Jurkat, Clone E6-1 (cell line): ENCODE data around the gene LY6G5B.

Experiments used
- DNase-seq: peaks from one replicate; pipeline ENCODE4 v3.0.0-alpha.2; 2011; ENCODE audit warnings: low read depth, low spot score
- H3K4me3 ChIP-seq: 2 replicates; pipeline ENCODE4 v1.5.1; 2011; ENCODE audit warnings: mild to moderate bottlenecking, low read length, control low read depth, moderate library complexity

The LY6G5B gene

DNA sequence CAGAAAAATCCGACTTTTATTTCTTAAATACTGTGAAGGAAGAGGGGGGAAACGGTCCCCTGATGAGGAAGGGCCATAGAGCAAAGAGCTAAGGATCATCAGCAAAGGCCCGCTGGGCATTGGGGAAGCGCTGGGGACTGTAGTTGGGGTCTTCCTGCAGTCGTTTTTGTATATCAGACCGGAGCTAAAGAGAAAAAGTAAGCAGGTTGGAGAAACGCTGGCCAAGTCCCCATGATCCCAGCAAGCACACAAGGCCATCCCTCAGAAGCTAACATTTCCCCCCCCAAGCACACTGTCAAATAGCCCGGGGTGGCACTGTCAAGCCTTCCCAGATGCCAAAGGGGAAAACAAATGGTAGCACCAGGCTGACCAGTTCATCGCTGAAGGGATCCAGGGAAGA lies 30.7 kb upstream of the LY6G5B start:
- no peak for DNase-seq
- no peak overlapping the region for H3K4me3 ChIP-seq

DNA sequence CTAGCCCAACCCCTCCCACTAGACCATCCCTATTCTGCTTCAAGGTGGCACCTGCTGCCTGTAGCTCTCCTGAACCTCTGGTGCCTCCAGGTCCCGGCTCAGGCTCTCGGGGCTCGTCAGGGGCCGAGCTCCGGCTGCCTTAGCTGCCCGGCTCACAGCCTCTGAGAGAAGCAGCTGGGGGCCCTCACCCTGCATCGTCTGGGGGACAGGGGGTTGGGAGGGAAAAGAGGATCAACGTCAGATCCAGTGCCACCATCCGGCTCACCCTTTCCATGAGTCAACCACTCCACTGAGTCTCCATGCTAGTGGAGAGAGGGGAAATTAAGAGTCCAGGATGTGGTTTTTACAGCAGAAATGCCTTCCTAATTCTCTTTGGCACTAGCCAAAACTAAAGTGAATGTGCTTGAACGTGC lies 30.3 kb upstream of the LY6G5B start:
- no peak for DNase-seq
- no peak overlapping the region for H3K4me3 ChIP-seq

DNA sequence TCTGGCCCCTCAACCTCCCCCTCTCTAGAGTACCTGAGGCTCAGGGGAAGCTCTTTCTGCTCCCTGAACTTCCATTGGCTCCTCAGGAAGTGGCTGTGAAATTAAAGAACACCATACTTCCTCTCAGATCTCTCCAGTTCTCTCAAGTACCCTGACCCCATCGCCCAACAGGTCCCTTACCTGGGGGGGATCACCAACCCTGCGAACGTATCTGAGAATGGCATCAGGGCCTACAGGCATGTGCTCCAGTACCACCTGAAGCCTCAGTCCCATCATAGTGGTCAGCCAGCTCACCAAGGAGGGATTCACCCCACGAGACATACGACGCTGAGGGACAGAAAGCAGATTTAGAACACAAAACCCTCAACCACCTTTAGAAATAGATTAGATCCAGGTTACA lies 29.2 kb upstream of the LY6G5B start:
- DNase-seq, result no peak
- H3K4me3 ChIP-seq, result no peak overlapping the region

DNA sequence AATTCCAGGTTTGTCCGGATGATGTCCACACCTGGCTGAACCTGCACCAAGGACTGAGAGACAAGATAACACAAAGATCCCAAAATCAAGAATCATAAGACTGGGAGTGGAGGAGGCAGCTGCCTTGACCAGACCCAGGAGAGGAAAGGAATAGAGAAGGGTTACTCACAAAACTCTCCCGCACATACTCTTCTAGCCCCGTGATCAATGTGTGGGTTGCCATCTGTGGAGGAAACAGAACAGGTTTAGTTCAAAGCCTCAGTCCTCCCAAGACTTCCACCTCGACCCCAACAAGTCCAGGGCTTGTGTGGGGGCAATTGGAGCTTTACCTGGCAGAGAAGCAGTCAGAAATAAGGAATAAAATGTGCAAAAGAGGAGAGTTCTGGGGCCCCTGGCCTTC lies 28.4 kb upstream of the LY6G5B start:
- no peak for DNase-seq
- no peak overlapping the region for H3K4me3 ChIP-seq

DNA sequence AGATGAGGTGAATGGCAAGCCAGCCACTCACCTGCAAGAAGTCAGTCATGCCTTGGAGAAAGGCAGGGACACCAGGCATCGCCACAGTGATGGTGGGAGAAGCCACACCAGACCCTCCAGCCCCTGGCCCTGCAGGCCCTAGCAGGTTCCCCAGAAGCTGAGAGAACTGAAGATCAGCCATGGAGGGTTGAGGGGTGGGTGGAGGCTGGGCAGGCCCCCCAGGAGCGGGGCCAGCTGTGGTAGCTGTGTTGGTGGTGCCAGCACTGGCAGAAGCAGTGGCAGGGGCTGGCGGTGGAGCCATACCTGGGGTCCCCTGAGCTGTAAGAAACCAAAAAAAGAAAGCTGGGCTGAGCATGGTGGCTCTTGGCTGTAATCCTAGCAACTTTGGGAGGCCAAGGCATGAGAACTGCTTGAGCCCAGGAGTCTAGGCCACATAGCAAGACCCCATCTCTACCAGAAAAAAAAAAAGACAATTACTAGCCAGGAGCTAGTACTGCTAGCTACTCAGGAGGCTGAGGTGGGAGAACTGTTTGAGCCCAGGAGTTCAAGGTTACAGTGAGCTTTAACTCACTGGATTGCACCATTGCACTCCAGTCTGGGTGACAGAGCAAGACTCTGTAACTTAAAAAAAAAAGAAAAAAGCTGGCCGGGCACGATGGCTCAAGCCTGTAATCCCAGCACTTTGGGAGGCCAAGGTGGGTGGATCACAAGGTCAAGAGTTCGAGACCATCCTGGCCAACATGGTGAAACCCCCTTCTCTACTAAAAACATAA lies 26.8 kb upstream of the LY6G5B start:
- H3K4me3 ChIP-seq, result no peak overlapping the region
- DNase-seq, result no peak

DNA sequence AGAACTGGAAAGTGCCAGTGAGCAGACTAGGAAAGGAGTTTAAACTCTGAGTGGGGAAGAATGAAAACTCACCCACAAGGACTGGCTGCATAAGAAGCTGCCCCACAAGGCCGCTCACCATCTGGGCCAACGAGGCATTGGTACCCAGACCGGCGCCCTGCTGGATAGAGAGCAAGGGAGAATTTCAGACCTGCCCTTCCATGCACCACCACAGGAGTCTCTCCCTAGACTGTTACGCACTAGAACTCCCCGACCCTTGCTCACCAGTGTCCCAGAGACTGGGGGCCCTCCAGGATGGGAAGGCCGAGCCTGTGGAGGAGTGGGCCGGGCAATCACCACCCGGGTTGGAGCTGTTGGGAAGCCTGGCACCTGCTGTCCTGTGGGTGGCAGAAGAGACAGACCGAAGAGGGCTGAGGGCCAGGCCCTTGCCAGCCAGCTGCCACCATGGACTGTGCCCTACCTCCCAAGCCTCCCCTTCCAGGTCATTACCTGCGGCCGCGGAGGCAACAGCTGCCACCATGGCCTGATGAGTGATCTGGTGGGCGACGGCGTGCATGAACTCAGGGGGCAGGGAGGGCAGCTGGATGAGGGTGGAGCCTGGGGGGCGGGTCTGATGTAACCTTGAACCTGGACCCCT lies 25.8 kb upstream of the LY6G5B start:
- DNase-seq, result no peak
- H3K4me3 ChIP-seq, result no peak overlapping the region

DNA sequence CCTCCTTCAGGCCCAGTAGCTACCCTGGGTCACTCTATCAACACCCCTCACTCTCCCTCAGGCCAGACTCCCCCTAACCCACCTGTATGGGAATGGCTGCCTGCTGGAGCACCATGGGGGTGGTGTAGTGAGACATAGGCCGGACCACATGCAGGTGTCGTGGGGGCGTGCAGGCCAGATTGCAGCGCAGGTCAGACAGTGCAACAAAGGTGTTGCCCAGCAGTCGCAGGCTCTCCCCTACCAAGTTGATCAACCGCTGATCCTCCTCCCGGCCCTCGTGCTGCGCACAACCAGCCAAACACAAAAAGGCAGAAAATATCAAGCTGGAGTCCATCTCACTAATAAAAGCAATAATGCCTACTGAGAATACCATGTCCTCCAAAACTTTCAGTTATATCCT lies 24.5 kb upstream of the LY6G5B start:
- H3K4me3 ChIP-seq, result no peak overlapping the region
- DNase-seq, result no peak

DNA sequence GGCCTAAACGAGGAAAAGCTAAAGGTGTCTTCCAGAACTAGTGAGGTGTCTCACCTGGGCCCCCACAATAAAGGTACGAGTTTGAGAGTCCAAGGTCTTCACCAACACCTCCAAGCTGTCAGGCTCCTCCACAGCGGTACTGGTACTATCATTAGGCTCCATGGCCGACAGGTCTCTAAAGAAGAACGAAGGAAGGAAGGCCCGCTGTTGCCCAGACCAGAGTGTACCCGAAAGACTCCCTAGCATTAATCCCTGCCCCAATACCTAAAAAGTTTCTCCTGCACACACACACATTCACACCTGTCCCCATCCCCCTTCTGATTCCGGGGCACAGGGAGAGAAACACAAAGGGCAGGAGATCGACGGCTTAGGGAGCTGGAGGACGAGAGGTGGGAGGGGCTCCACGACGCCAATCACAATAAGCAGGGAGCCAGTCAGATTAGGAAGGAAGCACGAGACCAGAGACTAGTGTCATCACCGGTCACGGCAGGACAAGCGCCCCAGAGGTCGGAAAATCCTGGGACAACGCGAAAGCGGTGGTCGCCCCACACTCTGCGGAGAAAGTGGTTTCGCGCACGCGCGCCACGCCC lies 18.1 kb upstream of the LY6G5B start:
- DNase-seq, result no peak
- H3K4me3 ChIP-seq, result peak overlapping the region; percentile 95

DNA sequence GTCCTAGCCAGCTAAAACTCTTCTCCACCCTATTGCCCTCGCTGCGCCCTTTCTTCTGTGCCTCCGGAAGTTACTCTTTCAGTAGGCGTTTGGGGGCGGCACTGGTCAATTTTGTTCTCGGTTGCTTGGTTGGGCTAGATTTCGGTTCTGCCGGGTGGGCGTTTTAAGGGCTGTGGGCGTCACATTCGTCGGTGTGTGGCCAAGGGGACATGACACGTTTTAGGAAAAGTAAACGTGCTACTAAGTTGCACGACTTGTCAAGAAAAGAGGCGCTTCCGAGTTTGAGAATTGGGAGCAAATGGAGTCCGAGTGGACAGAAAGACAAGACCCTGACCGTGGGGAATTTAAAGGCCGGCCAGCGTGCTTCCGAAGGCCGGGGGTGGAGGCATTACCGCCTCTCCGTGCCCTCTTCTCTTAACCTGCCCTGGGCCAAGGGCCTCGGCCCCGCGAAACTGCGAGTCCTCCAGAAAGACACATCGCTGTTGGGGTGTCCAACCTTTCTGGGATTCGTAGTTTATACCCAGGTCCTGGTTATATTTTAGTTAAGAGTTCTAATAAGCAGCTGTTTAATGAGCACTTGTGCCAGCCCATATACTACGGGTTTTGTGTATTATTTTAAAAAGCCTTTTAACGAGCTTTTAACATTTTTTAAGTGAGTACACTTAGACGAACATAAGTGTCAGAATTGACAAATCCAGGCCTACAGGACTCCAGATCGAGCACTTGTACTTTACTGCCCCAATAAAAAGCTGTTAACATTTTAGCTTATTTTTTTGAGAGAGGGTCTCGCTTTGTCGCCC lies 16.7 kb upstream of the LY6G5B start:
- DNase-seq, result no peak
- H3K4me3 ChIP-seq, result peak overlapping the region; percentile 95

DNA sequence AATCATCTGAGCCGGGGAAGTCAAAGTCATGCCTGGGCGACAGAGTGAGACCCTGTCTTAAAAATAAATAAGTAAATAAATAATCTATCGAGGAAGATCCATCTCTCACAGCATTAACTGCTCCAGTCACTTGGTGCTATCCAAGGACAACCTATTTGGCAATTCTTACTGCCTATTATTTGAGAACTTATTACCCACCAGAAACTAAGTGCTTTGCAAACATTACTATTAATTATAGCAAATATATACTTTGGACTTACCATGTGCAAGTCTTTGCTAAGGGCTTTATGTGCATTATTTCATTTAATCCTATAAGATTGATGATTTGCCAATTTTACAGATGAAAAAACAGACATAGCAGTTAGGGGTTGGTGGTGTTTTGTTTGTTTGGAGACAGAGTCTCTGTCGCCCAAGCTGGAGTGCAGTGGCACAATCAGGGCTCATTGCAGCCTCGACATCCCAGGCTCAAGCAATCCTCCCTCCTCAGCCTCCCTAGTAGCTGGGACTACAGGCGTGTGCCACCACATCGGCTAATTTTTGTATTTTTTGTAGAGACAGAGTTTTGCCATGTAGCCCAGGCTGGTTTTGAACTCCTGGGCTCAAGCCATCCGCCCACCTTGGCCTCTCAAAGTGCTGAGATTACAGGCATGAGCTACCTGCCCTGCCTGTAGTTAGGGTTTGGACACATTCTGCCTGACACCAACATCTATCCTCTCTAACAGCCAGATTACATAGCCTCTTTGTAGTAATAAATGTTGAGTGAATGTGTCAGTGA lies 15.0 kb upstream of the LY6G5B start:
- DNase-seq, result no peak
- H3K4me3 ChIP-seq, result no peak overlapping the region

DNA sequence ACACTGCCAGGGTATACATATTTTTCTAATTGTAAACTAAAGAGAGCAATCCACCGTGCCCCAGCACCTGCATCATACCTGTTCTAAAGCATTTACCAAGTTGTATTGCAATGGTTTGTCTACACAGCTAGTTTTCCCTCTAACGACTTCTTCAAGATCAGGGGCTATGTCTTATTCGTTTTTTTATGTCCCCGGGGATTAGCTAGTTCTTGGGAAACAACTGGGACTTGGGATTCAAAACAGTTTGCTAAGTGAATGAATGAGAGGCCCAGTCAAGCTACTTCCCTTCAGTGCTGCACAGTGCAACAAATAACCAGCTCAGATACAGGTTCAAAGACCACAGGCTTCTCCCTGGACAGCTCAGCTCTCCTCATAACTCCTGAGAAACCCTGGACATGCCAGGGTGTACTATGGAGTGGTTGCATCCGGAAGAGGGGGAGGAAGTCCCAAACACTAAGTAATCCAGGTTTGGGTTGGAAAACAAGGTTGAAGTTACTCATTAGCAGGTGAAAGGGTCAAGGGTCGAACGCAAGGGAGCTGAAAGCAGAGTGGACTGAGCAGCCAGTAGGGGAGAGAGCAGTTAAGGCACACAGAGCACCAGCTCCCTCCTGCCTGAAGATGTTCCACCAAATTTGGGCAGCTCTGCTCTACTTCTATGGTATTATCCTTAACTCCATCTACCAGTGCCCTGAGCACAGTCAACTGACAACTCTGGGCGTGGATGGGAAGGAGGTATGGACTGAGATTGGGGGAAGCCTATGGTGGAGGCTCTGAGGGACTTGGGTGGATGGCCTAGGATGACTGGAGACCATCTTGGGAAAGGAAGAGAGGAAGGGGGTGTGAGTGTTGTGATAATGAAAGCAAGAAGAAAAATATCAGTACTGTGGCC lies 14.2 kb upstream of the LY6G5B start, which contains the start of gene APOM:
APOM (plus strand) TSS at position 546 of the 889 bp plus-strand sequence; CDS start at position 619, 73 bp downstream.
- no peak for DNase-seq
- H3K4me3 ChIP-seq, result no peak within 1 kb of the TSS

DNA sequence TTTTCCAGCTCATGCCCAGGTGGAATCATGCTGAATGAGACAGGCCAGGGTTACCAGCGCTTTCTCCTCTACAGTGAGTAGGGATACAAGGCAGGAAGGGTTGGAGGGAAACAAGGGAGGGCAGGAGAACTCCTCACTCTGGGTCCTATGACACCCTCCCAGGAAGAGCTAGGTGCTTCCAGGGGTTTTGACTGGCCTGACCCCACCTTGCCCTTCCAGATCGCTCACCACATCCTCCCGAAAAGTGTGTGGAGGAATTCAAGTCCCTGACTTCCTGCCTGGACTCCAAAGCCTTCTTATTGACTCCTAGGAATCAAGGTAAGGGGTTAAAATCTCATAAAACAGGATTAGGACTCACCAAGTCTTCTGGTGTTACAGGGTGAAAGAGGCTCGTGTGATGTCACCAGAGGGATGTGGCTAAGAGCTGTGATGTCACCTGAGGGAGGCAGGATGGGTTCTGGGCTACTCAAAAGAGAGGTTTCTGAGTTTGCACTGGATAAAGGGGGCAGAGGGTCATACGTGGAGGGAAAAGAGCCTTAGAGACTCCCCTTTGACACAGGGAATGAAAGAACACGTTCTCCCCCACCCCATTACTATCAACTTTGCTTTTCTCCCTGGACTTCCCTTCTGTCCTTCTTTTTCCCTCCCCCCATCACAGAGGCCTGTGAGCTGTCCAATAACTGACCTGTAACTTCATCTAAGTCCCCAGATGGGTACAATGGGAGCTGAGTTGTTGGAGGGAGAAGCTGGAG lies 12.2 kb upstream of the LY6G5B start:
- no peak overlapping the region for H3K4me3 ChIP-seq
- no peak for DNase-seq

DNA sequence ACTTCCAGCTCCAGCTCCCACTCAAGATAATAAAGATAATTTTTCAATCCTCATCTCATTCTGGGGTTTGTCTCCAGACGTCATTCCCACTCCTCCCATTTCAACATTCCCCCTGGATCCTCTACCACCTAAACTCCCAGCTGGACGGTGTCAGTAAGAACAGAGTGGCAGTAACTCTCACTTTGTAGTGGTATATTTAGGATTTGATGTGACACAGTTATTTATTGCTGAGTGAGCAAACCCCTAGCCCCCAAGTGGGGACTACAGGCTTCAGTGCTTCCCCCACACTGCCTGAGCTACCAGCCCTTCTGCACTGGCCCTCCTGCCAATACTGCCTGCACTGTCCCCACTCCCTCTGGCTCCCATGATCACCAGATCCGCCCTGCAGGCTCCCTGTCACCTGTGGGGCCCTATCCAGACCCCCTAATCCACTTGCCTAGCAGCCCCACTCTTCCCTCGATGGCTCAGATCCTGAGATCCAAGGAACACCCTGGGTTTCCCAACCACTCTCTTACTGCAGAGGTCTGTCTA lies 11.6 kb upstream of the LY6G5B start:
- DNase-seq, result no peak
- H3K4me3 ChIP-seq, result no peak overlapping the region

DNA sequence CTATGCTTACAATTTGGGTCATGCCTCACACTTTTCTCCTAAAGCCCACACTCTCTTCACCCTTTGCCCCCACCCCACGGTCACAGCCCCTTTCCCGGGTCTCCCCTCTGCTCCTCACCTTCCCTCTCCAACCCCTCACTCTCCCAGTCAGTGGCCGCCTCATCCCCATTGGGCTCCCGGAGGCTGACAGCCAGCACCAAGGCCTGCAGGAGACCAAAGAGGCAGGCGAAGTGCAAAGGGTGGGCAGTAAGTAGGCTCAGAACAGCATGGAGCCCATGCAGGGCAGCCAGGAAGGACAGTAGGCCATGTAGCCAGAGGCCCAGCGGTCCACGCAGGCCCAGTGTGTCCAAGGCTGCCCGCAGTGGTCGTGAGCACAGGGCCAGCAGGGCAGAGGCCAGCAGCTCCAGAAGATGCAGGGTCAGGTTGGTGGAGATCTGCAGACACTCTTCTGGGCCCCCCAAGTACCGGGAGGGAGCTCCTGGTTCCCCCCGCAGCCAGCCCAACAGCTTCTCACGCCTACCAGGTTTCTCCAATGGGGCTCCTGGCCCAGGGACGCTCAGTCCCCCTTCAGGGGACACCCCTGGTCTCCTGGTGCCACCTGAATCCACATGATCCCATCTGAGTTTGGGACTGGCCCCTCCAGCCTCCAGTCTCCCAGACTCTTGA lies 10.7 kb upstream of the LY6G5B start:
- H3K4me3 ChIP-seq, result peak overlapping the region; percentile 88
- DNase-seq, result no peak

DNA sequence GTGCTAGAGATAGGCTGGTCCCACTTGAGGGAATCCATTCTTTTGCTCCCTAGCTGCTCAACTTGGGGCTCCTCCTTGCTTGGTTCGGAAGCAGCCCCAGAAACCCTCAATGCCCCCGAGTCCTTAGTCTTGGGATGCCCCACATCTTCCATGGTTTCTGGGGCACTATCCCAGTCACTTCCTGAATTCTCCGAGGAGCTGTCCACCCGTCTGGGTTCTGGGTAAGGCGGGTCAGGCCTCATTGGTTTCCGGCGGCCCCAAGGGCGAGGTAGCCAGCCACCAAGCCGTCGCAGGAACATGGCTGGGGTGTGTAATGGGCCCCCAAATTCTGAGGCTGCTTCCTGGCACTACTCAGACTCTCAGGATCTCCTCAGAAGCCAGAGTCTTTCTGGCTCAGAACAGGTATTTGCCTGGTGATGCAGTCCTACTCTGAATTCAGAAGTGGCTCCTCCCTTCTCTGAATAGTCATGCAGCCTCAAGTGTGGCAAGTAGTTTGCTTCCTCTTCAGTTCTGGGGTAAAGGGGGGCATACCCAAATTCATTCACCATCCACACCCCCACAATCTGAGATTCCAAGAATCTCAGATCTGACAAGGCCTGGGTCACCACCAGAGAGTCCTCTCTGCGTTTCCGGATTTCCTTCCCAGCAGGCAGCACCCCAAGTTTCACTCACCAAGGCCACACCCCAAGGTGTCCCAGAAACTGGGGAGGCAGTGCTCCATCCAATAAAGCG lies 10.0 kb upstream of the LY6G5B start:
- H3K4me3 ChIP-seq, result peak overlapping the region; percentile 88
- no peak for DNase-seq
